HCT116 (cell line): ENCODE results near the gene PREB.

ENCODE experiments used
- CEBPB ChIP-seq: IDR thresholded peaks from 2 replicates; pipeline ENCODE4 v1.6.1; 2012; ENCODE audit warnings: low read depth
- EGR1 ChIP-seq: IDR thresholded peaks from 2 replicates; pipeline ENCODE4 v1.6.1; 2012; ENCODE audit warnings: low read depth
- ELF1 ChIP-seq: IDR thresholded peaks from 2 replicates; pipeline ENCODE4 v1.6.1; 2012; ENCODE audit warnings: low read depth, borderline replicate concordance
- EZH2 ChIP-seq: fragments of 200-600 bp; sonication (generic); IDR thresholded peaks from 2 replicates; pipeline ENCODE4 v1.6.1; 2017; ENCODE audit warnings: antibody characterized with exemption, mixed run types
- EZH2phosphoT487 ChIP-seq: fragments of 200-600 bp; IDR thresholded peaks from 2 replicates; pipeline ENCODE4 v1.6.1; 2018; ENCODE audit warnings: antibody characterized with exemption, borderline replicate concordance
- FOSL1 ChIP-seq: IDR thresholded peaks from 2 replicates; pipeline ENCODE4 v1.6.1; 2012; ENCODE audit warnings: low read depth
- MAX ChIP-seq: IDR thresholded peaks from 2 replicates; pipeline ENCODE4 v1.6.1; 2012
- POLR2AphosphoS5 ChIP-seq: IDR thresholded peaks from 2 replicates; pipeline ENCODE4 v1.6.1; 2011; ENCODE audit warnings: mild to moderate bottlenecking, low read depth, low read length, moderate library complexity
- REST ChIP-seq: IDR thresholded peaks from 2 replicates; pipeline ENCODE4 v1.6.1; 2012; ENCODE audit warnings: low read depth
- SP1 ChIP-seq: IDR thresholded peaks from 2 replicates; pipeline ENCODE4 v1.6.1; 2012; ENCODE audit warnings: low read depth
- SRF ChIP-seq: IDR thresholded peaks from 2 replicates; pipeline ENCODE4 v1.6.1; 2012; ENCODE audit warnings: low read depth
- TCF7L2 ChIP-seq: IDR thresholded peaks from 2 replicates; pipeline ENCODE4 v1.7.0; 2011; ENCODE audit warnings: borderline replicate concordance, inconsistent platforms; ENCODE audit not compliant: insufficient read depth, insufficient read length; ENCODE audit errors: extremely low read depth
- ZBTB33 ChIP-seq: IDR thresholded peaks from 2 replicates; pipeline ENCODE4 v1.6.1; 2011; ENCODE audit warnings: mild to moderate bottlenecking, low read length, moderate library complexity; ENCODE audit not compliant: insufficient replicate concordance; ENCODE audit errors: extremely low read depth
- TF ChIP-seq, protein P1 (sequence below), 3 experiments: fragments of 200-600 bp in 1 of 3; sonication (generic) in 1 of 3; IDR thresholded peaks in 2 of 3; conservative IDR thresholded peaks in 1 of 3; 2 replicates each; pipeline ENCODE4 v1.5.1; 2012 to 2017; ENCODE audit warnings: low read depth in 2 of 3, low read length in 2 of 3, antibody characterized with exemption in 1 of 3, borderline replicate concordance in 1 of 3, control low read depth in 1 of 3, mild to moderate bottlenecking in 1 of 3, mixed read lengths in 1 of 3, mixed run types in 1 of 3, moderate library complexity in 1 of 3; ENCODE audit not compliant: insufficient read depth in 1 of 3

DNA sequence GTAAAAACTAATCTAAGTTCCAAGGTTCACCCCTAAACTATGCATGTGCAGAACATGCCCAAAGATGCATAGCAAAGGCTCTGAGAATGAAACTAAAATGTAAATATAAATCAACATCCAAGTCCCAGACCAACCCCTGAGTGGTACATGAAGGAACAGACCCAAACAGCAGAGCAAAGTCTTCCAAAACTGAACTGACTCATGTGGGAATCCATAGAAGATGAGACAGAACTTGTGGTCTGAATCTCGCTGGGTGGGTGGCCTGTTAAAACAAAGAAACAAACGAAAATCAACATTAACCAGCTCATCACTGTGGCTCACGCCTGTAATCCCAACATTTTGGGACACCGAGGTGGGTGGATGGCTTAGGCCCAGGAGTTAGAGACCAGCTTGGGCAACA, 47.9 kb upstream of the PREB start:
- TF ChIP-seq ELF1 (no peak), REST (no peak), EZH2 (no peak), POLR2AphosphoS5 (no peak), TCF7L2 (no peak), FOSL1 (no peak), EGR1 (no peak), ZBTB33 (no peak), MAX (no peak), SP1 (no peak), EZH2phosphoT487 (no peak), CEBPB (no peak), SRF (no peak)
- TF ChIP-seq, protein P1, sequence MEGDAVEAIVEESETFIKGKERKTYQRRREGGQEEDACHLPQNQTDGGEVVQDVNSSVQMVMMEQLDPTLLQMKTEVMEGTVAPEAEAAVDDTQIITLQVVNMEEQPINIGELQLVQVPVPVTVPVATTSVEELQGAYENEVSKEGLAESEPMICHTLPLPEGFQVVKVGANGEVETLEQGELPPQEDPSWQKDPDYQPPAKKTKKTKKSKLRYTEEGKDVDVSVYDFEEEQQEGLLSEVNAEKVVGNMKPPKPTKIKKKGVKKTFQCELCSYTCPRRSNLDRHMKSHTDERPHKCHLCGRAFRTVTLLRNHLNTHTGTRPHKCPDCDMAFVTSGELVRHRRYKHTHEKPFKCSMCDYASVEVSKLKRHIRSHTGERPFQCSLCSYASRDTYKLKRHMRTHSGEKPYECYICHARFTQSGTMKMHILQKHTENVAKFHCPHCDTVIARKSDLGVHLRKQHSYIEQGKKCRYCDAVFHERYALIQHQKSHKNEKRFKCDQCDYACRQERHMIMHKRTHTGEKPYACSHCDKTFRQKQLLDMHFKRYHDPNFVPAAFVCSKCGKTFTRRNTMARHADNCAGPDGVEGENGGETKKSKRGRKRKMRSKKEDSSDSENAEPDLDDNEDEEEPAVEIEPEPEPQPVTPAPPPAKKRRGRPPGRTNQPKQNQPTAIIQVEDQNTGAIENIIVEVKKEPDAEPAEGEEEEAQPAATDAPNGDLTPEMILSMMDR (IDR thresholded peaks at IDR 0.05 in 2 of 3, conservative IDR thresholded peaks at IDR 0.05 in 1 of 3; ENCODE audit: borderline replicate concordance in 1 of 3, insufficient read depth in 1 of 3, low read depth in 2 of 3, low read length in 2 of 3), result no peak
